ENCODE data around the gene FRMD8.
A peak's percentile ranks its signal among the peaks of the same experiment; 100 is the strongest.

DNA sequence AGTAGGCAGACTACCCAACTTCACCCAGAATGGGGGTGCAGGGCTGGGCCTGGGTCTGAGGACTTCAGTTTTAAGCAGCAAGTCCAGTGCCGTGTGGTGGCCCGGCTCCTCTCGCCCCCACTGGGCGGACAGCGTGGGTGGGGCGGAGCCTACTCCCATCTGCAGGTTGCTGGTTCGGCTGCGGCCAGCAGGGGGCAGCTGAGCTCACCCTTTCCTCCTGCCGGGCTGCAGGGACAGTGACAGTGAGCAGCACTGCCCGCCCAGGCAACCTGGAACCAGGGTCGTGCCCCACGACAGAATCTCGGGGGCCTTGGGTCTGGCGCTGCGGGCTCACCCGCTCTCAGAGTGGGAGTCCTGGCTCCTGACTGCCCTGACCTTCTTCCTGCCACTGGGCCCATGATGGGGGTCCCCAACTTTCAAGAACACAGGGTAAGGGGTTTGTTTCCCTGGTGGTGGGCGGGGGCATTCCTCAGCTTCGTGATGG, 29.9 kb downstream of the FRMD8 start:
- TF ChIP-seq, protein P1, sequence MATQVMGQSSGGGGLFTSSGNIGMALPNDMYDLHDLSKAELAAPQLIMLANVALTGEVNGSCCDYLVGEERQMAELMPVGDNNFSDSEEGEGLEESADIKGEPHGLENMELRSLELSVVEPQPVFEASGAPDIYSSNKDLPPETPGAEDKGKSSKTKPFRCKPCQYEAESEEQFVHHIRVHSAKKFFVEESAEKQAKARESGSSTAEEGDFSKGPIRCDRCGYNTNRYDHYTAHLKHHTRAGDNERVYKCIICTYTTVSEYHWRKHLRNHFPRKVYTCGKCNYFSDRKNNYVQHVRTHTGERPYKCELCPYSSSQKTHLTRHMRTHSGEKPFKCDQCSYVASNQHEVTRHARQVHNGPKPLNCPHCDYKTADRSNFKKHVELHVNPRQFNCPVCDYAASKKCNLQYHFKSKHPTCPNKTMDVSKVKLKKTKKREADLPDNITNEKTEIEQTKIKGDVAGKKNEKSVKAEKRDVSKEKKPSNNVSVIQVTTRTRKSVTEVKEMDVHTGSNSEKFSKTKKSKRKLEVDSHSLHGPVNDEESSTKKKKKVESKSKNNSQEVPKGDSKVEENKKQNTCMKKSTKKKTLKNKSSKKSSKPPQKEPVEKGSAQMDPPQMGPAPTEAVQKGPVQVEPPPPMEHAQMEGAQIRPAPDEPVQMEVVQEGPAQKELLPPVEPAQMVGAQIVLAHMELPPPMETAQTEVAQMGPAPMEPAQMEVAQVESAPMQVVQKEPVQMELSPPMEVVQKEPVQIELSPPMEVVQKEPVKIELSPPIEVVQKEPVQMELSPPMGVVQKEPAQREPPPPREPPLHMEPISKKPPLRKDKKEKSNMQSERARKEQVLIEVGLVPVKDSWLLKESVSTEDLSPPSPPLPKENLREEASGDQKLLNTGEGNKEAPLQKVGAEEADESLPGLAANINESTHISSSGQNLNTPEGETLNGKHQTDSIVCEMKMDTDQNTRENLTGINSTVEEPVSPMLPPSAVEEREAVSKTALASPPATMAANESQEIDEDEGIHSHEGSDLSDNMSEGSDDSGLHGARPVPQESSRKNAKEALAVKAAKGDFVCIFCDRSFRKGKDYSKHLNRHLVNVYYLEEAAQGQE (IDR thresholded peaks at IDR 0.05; ENCODE audit: low read depth): no peak
- peak; percentile 10; the same call in 1 of the 2 replicates for TF ChIP-seq TEAD4 (IDR thresholded peaks at IDR 0.05)
- no peak for TF ChIP-seq EP300 (IDR thresholded peaks at IDR 0.05; ENCODE audit: borderline replicate concordance)
- 0 out of 2 replicates have a peak, but pooled peaks have one; percentile 21 for TF ChIP-seq YY1 (IDR thresholded peaks at IDR 0.05; ENCODE audit: low read depth)
- no peak for TF ChIP-seq CEBPB (IDR thresholded peaks at IDR 0.05)
